ENCODE measurements around the gene PRKCQ. TPM values are rescaled to one million over a fixed set of nuclear protein-coding genes. Genes with fewer than 3 reads are reported as not detected.

PRKCQ gene
- polyA plus RNA-seq, 3 donors = 13.8 to 16.8 (median 14.4) TPM

DNA sequence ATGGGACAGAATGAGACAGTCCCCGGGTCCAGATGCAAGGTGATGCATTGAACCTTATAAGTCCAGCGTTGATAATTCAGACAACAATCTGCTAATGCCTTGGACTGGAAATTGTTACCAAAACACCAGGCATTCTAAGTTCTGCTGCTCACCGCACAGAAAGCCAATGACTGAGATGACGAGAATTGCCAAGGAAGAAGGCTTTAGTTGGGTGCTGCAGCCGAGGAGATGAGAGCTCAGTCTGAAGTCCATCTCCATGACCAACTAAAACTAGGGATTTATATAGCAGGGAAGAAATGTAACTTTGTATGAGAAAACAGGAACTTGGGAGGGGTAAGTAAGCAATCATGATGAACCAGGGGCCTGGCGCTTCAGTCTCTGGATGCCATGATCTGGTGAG, 68.7 kb downstream of the PRKCQ start:
- DNase-seq (ENCODE audit: extremely low read depth in 1 of 11, low read depth in 9 of 11, low spot score in 4 of 11) = no peak

DNA sequence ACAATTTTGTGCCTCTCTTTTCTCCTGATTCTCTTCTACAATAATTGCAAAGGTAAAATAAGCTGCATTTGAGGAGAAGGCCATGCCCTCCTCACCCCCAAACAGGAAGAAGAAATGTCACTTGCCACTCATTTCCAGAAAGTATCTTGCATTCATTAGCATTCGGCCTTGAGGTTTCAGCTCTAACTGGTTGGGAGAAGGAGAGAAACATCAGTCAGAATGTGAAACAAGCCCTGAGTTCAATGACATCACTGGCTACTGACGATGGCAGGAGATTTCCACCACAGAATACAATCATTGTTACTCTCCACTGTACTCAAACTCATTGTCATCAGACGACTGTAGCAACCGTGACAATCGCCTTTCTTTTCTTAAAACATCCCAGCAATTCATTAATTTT, 72.8 kb downstream of the PRKCQ start:
- DNase-seq (ENCODE audit: extremely low read depth in 1 of 11, low read depth in 9 of 11, low spot score in 4 of 11) = no peak

DNA sequence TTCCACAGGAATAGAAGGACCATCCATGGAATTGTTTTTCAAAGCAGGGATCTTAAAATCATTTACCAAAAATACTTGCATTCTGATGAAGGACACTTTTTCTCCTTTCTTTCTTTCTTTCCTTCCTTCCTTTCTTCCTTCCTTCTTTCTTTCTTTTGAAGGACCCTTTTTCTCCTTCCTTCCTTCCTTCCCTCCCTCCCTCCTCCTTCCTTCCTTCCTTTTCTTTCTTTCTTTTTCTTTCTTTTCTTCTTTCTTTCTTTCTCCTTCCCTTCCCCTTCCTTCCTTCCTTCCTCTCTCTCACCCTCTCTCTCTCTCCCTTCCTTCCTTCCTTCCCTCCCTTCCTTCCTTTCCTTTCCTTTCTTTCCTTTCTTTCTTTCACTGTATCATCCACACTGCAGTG, 74.8 kb downstream of the PRKCQ start:
- DNase-seq (ENCODE audit: extremely low read depth in 1 of 11, low read depth in 9 of 11, low spot score in 4 of 11) = no peak

DNA sequence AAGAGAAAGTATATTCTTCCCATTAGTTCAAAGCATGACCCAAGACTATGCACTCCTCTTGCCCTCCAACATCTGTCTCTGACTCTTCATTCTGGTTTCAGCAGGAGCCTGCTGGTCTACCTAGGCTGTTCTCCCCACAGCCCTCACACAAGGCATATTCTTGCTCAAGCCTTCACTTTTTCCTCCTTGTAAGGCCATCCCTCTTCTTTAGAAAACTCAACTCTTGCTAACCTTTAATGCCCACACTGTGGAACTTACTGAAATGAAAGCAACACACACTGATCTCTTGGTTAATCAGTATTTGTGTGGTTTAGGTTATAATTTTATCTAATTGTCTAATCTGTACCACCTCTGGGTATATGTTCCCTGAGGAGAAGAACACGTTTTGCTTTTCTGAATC, 75.8 kb downstream of the PRKCQ start:
- DNase-seq (ENCODE audit: extremely low read depth in 1 of 11, low read depth in 9 of 11, low spot score in 4 of 11) = no peak

DNA sequence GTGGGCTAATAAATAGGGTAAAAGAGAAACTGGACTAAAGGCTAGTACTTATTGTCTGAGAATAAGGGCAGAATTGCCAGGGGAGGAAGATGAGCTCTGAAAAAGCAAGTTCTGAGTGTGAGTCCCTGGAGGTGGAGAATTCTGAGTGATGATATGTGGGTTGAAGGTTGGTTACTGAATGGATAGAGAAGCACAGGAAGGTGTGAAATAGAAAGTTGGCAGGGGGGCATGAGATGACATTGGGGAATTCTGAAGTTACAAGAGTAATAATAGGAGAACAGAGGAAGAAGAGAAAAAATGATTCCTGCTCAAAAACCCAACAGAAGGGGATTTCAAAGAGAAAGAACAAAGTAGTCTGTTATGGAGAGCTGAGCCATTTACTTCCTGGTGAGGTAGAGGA, 76.9 kb downstream of the PRKCQ start:
- no peak for DNase-seq (ENCODE audit: extremely low read depth in 1 of 11, low read depth in 9 of 11, low spot score in 4 of 11)

DNA sequence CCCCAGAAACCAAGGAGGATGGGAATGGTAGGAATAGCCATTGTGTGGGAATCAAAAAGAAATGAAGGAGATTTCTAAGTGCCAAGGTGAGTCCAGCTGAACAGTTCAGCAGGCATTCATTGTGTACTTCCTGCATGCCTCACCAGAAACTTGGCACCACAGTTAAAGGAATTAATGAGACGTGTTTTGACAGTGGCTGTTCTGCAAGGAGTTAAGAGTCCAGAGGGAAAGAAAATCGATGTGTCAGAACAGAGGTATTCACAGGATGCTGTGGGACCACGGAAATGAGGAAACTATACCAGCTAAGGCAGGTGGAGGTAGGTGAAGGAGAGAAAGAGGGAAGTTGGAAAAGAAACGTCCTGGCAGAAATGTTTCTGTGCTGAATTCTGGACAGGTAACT, 78.1 kb downstream of the PRKCQ start:
- no peak for DNase-seq (ENCODE audit: extremely low read depth in 1 of 11, low read depth in 9 of 11, low spot score in 4 of 11)

DNA sequence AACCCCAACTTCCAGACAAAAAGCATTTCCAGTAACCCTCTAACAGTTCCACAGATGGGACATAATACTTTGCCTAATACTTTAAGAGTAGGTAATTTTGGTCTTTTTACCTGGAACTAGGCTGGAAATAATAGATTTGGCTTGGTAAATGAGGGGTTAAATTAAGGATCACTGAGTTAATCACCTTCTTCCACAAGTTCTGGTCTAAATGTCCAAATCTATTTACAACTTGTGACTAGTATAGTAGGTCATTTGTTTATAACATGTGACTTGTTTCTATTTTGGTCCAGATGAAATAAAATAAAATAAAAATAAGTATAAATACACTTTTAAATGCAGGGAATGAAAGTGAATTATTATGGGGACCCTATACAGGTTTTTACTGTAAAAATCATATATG, 80.1 kb downstream of the PRKCQ start:
- DNase-seq (ENCODE audit: extremely low read depth in 1 of 11, low read depth in 9 of 11, low spot score in 4 of 11) = no peak

DNA sequence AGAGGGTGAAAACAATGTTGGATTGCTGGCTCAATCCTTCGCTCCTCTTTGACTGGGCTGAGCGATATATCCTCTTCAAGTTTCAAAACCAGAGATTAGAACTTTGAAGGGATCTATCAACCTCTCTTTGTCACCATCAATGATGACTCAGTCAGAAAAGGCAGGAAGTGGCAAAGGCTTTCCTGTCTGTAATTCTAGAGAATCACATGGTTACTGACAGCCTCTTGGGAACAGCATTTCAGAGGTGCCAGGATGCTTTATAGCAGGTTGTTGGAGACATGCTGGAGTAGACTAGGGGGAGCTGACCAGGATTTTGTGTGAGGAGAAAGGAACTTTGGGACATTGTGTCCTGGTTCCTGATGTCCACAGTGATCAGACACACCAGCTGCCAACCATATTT, 81.3 kb downstream of the PRKCQ start:
- DNase-seq (ENCODE audit: extremely low read depth in 1 of 11, low read depth in 9 of 11, low spot score in 4 of 11) = no peak

DNA sequence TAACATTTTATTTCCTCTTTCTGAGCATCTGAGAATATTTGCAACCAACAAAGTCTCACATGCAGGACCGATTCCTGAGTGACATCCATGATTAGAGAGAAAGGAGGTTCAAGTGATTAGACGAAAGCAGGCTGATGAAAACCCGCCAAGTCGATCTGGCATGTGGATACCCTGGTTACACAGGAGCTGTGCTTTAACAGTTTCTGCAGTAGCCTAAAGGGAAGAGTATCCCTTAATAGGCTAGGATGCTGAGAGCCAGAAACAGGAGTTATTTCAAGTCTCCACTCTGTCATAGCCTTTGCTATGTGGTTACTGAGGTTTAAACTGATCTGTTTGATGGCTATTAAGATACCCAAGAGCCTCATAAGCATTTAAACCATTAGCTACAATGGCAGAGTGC, 82.5 kb downstream of the PRKCQ start:
- no peak for DNase-seq (ENCODE audit: extremely low read depth in 1 of 11, low read depth in 9 of 11, low spot score in 4 of 11)

DNA sequence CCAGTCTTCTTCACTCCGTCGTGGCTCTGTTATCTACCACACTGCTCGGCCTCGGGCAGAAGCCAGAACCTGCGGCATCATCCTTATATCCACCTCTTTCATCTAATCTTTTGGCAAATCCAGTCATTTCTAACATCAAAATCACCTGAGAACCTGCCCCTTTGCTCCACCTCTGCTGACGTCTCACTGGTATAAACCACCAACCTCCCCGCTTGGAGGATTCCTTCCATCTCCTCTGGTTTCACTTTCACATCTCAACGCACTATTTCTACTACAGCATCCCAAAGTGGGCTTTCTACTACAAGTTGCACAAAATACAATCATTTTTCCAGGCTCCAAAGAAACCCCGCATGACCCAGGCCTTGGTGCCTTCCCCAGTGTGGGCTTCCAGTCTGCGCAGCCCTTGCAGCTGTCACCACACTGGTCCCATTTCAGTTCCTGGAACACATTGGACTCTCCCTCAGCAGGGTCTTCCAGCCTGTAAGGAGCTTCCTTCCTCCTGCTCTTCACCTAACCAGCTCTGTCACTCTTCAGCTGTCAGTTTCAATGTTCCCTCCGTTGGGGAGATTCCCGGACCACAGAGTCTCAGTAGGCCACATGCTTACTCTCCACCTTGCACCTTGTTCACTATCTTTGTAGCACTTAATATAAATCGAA, 85.0 kb downstream of the PRKCQ start:
- no peak for DNase-seq (ENCODE audit: extremely low read depth in 1 of 11, low read depth in 9 of 11, low spot score in 4 of 11)

DNA sequence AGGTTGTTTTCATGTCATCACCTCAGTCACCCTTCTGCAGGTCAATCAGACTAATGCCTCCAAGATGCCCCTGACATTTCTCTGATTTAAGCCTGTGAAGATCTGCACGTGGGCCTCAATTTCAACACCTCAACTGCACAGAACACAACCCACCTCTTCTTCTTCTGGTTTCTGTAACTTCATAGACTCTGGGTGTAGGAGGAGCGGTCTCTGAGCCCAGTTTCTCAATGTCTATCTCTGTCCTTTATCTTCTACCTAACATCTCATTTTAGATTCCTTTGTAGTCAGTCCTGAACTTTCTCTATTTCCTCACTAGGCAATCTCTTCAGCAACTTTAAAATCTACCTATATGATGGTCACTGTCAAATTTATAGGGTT, 85.6 kb downstream of the PRKCQ start:
- no peak for DNase-seq (ENCODE audit: extremely low read depth in 1 of 11, low read depth in 9 of 11, low spot score in 4 of 11)

DNA sequence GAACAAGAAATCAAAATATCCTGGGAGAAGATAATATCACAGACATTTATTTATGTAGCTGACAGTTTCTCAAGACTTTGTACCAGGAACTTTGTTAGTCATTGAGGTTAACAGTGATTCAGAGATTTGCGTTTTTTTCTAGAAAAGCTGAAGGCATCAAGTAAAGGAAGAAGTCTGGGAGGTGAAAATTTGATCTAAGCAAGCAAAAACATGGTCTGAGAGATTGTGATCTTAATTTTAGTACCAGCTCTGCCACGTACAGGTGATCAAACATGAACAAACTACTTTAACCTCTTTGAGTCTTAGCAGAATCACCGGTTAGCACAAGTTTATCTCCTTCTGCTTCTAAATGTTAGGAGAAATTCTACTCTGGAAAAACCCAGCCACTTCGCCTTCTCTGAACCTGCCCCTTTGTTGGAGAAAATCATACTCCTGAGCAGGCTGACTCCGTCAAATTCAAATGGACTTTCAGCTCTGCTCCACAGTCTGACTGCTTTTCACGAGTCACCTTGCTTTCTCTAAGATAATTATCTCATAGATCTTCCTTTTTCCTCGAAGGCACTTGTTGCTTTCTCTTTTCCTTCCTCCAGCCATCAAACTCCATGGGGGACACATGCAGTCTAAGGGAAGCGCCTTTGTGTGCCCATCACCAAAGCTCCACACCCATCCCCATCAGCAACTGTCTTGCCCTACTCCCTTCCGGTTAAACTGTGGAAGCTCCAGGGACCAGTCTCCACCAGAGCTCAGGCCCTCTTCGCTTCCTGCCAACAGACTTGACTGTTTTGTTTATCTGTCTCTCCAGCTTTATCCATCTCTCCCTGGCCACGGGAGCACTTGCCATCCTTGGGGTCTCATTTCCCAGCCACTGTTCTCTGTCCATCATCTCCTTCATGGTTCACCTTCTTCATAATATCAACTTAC, 86.3 kb downstream of the PRKCQ start:
- DNase-seq (ENCODE audit: extremely low read depth in 1 of 11, low read depth in 9 of 11, low spot score in 4 of 11) = no peak

DNA sequence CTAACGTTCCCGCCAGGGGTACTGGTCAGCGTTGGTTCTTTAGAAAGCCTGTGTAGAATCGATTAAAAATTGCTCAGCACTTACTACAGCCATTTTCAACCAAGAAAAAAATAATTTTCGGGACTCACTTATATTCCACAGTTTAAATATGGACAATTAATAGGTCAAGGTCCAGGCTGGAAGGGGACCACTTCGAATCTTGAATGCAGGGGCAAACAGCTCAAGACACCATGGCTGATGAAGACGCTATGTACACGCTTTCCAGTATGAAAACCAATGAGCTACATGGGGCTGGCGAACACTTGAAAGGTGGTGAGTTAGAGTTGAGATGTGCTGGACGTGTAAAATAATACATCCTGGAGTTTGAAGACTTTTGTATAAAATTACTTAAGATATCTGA, 87.2 kb downstream of the PRKCQ start:
- no peak for DNase-seq (ENCODE audit: extremely low read depth in 1 of 11, low read depth in 9 of 11, low spot score in 4 of 11)

DNA sequence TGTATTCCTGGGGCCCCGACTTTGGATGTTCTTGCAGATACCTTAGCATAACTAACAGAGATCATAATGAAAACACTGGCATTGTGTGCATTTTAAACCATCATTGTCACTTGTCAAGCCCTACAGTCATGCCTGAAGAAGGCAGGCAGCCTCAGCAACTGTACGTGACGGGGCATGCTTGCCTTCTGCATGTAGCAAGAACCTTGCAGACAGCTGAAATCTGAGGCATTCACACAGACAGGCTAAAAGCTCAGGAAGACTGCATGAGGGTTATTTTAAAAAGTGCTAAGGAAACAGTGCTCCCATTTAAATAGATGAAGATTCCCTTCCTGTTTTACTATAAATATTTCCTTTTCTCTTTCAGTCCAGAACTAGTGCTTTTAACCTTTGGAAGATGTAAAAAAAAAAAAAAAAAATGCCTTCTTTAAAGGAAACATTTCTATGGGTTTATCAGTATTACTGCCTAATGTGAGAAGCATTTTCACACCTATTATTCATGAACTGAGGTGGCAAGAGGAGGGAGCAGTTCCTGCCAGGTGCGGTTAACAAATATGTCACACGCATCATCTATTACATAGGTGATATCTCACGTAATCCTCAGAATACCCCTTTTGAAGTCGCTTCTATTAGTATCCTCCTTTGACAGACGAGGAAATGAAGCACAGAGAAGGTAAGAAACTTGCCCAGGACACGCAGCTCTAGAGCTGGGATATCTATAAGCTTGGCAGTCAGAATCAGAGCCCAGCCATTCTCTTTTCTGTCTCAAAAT, 88.1 kb downstream of the PRKCQ start:
- no peak for DNase-seq (ENCODE audit: extremely low read depth in 1 of 11, low read depth in 9 of 11, low spot score in 4 of 11)

DNA sequence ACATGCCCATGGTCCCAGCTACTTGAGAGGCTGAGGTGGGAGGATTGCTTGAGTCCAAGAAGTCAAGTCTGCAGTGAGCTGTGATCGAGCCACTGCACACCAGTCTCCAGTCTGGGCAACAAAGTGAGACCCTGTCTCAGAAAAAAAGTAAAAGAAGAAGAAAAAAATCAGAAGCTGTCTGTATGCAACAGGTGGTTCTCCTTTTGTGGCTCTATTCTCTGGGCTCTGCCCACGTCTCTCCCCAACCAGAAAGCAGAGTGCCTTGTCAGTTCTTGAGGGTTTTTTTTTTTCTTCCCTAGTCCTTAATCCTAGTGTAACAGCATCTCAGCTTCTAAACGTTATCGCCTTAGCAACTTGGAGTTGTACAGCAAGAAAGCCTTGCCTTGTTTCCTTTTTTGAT, 89.5 kb downstream of the PRKCQ start:
- DNase-seq (ENCODE audit: extremely low read depth in 1 of 11, low read depth in 9 of 11, low spot score in 4 of 11) = no peak

DNA sequence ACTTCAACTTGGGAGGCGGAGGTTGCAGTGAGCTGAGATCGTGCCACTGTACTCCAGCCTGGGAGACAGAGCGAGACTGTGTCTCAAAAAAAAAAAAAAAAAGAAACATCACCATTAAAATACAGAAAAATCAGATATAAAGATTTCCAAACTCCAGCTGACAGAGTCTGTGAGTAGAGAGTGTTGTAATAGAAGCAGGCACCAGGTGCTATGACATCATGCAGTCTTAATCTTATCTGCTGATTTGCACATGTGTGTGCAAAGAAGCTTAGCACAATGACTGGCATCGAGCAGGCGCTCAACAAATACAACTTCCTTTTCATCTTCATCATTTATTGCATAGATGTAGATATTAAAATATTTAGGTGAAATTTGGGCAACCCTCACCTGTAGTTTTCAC, 92.2 kb downstream of the PRKCQ start:
- no peak for DNase-seq (ENCODE audit: extremely low read depth in 1 of 11, low read depth in 9 of 11, low spot score in 4 of 11)

DNA sequence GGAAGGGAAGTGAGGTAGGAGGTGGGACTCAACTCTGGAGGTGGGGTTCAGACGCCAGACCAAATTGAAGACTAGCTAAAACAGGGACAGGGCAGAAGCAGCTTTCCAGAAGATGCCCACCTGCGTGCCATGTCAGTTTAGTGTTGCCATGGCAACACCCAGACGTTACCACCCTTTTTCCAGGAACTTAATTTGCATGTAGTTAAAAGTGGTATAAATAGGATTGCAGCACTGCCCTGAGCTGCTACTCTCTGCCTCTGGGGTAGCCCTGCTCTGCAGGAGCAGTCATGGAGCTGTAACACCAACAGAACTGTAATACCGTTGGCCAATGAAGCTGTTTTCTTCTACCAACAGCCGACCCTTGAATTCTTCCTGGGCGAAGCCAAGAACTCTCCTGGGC, 93.8 kb downstream of the PRKCQ start:
- no peak for DNase-seq (ENCODE audit: extremely low read depth in 1 of 11, low read depth in 9 of 11, low spot score in 4 of 11)

DNA sequence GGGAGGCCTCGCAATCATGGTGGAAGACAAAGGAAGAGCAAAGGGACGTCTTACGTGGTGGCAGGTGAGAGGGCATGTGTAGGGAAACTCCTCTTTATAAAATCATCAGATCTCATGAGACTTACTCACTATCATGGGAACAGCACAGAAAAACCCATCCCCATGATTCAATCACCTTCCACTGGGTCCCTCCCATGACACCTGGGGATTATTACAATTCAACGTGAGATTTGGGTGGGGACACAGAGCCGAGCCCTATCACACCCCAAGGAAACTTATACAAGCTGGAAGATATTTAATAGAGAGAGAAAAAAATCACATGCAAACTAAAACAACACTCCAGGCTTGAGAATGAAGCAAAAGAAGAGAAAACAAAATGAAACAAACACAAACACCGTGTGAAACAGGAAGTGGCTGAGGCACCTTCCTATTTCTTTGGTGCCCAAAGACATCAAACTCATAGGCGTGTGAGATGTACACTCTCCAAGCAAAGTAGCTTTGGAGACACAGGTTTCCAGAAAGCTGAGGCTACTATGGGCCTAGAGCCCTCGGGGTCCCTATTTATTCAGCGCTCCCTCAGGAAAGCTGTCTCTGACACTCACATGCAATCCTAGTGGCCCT, 97.2 kb downstream of the PRKCQ start:
- no peak for DNase-seq (ENCODE audit: extremely low read depth in 1 of 11, low read depth in 9 of 11, low spot score in 4 of 11)

DNA sequence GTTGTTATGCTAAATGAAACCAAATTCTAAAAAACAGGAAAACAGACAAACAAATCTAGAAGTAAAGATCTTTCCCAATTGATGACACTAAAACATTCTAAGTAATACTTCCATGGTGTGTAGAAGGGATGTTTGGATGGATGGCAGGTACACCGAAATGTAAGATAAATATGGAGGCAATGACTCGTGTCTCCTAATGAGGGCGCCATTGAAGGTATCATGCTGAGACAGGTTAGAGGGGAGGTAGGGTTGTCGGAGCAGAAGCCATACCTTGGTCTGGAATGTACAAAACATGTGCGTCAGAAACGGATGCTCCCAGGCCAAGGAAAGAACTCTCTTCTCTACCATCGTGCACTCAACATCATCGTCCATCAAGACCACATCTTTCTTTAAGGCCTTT, 101.4 kb downstream of the PRKCQ start:
- no peak for DNase-seq (ENCODE audit: extremely low read depth in 1 of 11, low read depth in 9 of 11, low spot score in 4 of 11)

DNA sequence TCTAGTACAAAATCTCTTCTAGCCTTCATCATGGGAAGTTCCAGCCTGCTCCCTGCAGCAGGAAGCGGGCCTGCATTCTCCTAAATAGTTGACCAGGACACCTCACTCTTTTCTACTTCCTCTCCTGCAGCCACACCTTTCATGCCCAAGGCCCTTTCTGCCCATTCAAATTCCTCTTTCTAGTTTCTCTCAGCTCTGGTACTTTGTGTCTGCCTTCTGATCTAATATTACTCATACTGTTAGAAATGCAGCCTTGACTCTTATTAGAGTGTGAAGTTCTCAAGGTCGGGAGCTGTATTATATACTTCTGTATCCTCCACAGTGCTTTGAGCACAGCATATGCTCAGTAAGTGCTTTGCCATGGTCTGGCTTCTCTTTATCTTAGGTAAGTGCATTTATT, 103.1 kb downstream of the PRKCQ start:
- no peak for DNase-seq (ENCODE audit: extremely low read depth in 1 of 11, low read depth in 9 of 11, low spot score in 4 of 11)

Measured in renal cortex interstitium (tissue), 11 donors.